NCI-H2171 treated with DMSO at 0.1 percent for 48 hours (cell line): ENCODE measurements around the gene HERC4.

Experiments used
- DNase-seq: peaks from one replicate; lab custom pipeline; 2025; lab: John Stamatoyannopoulos, UW

HERC4 gene

GRCh38 chr10:68074775-68075549 lies at the start of gene HERC4:
Gene HERC4, minus strand, starts transcription at chr10:68075283. Its CDS starts 2,175 bp downstream, at chr10:68073108.
- DNase-seq = peak; percentile 76

- DNase-seq = no peak
Observed at GRCh38 chr10:68124718-68125117, 49.6 kb upstream of the HERC4 start.

- no peak for DNase-seq
Observed at GRCh38 chr10:68121852-68122251, 46.8 kb upstream of the HERC4 start.

GRCh38 chr10:68121020-68121743 lies 46.1 kb upstream of the HERC4 start:
- DNase-seq = no peak

GRCh38 chr10:68118657-68119056 lies 43.6 kb upstream of the HERC4 start:
- no peak for DNase-seq

GRCh38 chr10:68112837-68113236 lies 37.8 kb upstream of the HERC4 start:
- no peak for DNase-seq

- no peak for DNase-seq
Observed at GRCh38 chr10:68111584-68111983, 36.5 kb upstream of the HERC4 start.

GRCh38 chr10:68110027-68110426 lies 34.9 kb upstream of the HERC4 start:
- DNase-seq = peak; percentile 2

- DNase-seq = no peak
Observed at GRCh38 chr10:68109331-68109730, 34.2 kb upstream of the HERC4 start, which contains the start of gene MYPN. Gene MYPN, plus strand, starts transcription at chr10:68109488. Its CDS starts 11,951 bp downstream, at chr10:68121439.

- DNase-seq = no peak
Observed at GRCh38 chr10:68108653-68109052, 33.6 kb upstream of the HERC4 start.

- no peak for DNase-seq
Observed at GRCh38 chr10:68108051-68108450, 33.0 kb upstream of the HERC4 start.

- DNase-seq = no peak
Observed at GRCh38 chr10:68107651-68108050, 32.6 kb upstream of the HERC4 start.

- DNase-seq = no peak
Observed at GRCh38 chr10:68106656-68107055, 31.6 kb upstream of the HERC4 start.

- peak; percentile 3 for DNase-seq
Observed at GRCh38 chr10:68105820-68106219, 30.7 kb upstream of the HERC4 start.

- no peak for DNase-seq
Observed at GRCh38 chr10:68103901-68104300, 28.8 kb upstream of the HERC4 start.

- no peak for DNase-seq
Observed at GRCh38 chr10:68103261-68103878, 28.3 kb upstream of the HERC4 start.

GRCh38 chr10:68101066-68101465 lies 26.0 kb upstream of the HERC4 start:
- DNase-seq = no peak

GRCh38 chr10:68099736-68100135 lies 24.7 kb upstream of the HERC4 start:
- DNase-seq = no peak

GRCh38 chr10:68096913-68097516 lies 21.9 kb upstream of the HERC4 start:
- peak; percentile 84 for DNase-seq

GRCh38 chr10:68095153-68095552 lies 20.1 kb upstream of the HERC4 start:
- DNase-seq = no peak

- no peak for DNase-seq
Observed at GRCh38 chr10:68092512-68092911, 17.4 kb upstream of the HERC4 start.

GRCh38 chr10:68090586-68090985 lies 15.5 kb upstream of the HERC4 start:
- DNase-seq = no peak
